Stimulated activated CD4-positive, alpha-beta T cell treated with anti-CD3 and anti-CD28 coated beads, Interleukin-2, amount 100 ng/mL, for 24 hours (primary cell): ENCODE measurements around the gene STAB1.

Experiments used
- DNase-seq, 2 donors: peaks; one replicate each; pipeline ENCODE4 v3.0.0-alpha.2; 2020

The STAB1 gene

DNA sequence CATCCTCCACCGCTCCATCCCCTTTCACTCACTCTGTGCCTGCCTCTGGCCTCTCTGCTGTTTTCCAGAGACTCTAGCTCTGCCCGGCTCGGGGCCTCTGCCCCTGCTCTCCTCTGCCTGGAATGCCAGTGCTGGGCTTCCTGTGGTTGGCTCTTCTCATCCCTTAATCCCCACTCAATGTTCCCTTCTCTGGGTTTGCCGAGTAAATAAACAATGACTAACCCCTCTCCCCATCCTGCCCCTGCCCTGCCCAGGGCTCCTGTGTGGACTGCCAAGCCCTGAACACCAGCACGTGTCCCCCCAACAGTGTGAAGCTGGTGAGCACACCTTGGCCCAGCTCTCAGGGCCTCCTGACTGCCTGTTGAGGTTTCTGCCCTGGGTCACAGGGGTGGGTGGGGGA is 12.2 kb downstream of the STAB1 start:
- DNase-seq, result no peak

DNA sequence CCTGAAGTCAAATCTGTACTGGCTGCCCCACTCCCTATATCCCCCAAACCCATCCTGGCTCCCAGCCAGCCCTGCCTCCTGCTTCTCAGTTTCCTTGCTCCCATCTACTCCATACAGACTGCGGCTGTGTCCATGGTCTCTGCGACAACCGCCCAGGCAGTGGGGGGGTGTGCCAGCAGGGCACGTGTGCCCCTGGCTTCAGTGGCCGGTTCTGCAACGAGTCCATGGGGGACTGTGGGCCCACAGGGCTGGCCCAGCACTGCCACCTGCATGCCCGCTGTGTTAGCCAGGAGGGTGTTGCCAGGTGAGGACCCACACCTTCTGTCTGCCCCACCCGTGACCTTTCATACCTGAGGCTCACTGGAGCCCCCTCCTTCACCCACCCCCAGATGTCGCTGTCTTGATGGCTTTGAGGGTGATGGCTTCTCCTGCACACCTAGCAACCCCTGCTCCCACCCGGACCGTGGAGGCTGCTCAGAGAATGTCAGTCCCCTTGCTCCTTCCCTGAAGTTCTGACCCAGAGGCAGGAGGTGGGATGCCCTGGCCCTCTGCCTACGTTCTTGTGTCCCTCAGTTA is 14.7 kb downstream of the STAB1 start:
- DNase-seq, result no peak

GRCh38 chr3:52511509-52511908 is 16.4 kb downstream of the STAB1 start:
- DNase-seq, result no peak

- no peak for DNase-seq
These were observed 17.0 kb downstream of the STAB1 start for GRCh38 chr3:52512105-52512504.

DNA sequence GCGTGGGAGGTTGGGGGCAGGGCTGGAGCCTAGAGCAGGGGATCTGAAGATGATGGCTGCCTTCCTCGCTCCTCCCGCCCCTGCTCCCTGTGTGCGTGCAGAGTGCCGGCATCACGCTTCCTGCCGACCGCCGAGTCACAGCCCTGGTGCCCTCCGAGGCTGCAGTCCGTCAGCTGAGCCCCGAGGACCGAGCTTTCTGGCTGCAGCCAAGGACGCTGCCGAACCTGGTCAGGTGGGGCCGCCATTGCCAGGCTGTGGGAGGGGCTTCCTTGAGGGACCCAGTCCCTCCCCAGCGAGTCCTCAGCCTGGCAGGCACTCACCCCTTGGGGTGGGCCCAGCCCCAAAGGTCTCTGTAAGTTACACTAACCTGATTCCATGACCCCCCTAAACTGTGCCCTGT is 17.6 kb downstream of the STAB1 start:
- DNase-seq, result no peak

GRCh38 chr3:52513281-52513680 is 18.1 kb downstream of the STAB1 start:
- DNase-seq, result no peak

DNA sequence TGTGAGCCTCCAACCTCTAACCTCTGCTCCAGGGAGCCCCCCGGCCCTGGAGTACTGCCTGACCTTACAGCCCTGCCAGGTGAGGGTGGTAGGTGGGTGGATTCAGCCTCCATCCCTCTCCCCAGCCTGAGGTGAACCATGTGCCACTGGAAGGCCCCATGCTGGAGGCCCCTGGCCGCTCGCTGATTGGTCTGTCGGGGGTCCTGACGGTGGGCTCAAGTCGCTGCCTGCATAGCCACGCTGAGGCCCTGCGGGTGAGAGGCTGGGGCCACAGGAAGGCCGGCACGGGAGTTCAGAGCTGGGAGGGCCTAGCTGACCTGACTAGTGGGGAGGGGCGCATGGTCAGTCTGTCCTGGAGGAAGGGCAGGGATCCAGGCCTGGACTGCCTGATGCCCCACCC is 19.4 kb downstream of the STAB1 start:
- DNase-seq, result no peak

- DNase-seq, result no peak
These were observed 20.1 kb downstream of the STAB1 start for GRCh38 chr3:52515192-52515591.

- DNase-seq, result no peak
These were observed 21.5 kb downstream of the STAB1 start for GRCh38 chr3:52516509-52517195.

GRCh38 chr3:52517796-52518722 is 22.9 kb downstream of the STAB1 start:
- DNase-seq, result no peak

- no peak for DNase-seq
These were observed 23.7 kb downstream of the STAB1 start for GRCh38 chr3:52518723-52519444.

DNA sequence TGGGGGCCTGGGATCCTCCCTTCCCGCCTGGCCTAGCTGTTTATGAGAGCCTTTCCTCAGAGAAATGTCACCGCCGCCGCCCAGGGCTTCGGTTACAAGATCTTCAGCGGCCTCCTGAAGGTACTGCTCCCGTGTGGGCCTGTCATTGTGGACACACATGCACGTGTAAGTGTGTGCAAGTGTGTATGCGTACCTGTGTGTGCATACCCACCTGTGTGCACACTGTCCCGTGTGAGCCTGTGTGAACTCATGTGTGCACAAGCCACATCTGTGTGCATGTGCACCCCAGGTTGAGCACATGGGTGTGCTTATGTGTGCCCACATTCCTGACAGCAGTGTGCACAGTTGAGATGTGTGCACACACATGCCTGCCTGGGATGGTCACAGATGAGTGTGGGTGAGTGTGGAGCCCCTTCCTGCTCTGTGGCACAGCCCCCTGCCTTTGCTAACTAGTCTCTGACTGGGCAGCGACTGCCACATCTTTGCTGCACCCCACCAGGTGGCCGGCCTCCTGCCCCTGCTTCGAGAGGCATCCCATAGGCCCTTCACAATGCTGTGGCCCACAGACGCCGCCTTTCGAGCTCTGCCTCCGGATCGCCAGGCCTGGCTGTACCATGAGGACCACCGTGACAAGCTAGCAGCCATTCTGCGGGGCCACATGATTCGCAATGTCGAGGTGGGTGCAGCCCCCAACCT is 24.5 kb downstream of the STAB1 start:
- DNase-seq, result no peak

DNA sequence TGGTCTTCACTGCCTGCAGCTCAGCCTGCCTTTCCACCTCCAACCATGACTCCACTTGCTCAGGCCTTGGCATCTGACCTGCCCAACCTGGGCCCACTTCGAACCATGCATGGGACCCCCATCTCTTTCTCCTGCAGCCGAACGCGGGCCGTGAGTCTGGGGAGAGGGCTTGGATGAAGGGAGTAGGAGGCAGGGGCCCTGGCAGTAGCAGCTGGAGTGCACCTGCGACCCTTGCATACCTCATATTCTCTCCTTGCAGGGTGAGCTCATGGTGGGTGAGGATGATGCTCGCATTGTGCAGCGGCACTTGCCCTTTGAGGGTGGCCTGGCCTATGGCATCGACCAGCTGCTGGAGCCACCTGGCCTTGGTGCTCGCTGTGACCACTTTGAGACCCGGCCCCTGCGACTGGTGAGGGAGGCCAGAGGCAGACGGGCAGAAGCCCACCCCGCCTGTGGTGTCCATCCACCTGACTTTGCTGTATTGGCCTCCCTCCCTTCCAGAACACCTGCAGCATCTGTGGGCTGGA is 25.1 kb downstream of the STAB1 start:
- no peak for DNase-seq

- DNase-seq, result no peak
These were observed 25.8 kb downstream of the STAB1 start for GRCh38 chr3:52520716-52521487.

DNA sequence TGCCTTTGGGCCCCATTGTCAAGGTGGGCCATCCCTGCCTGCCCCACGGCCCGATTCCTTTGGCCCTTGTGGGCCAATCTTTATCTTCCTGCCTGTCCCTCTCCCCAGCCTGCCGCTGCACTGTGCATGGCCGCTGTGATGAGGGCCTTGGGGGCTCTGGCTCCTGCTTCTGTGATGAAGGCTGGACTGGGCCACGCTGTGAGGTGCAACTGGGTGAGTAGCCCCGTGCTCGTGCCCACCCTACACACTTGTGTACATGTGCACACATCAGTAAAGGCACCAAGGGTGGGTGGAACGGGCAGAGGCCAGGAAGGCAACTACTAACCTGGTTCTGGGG is 26.3 kb downstream of the STAB1 start:
- no peak for DNase-seq

DNA sequence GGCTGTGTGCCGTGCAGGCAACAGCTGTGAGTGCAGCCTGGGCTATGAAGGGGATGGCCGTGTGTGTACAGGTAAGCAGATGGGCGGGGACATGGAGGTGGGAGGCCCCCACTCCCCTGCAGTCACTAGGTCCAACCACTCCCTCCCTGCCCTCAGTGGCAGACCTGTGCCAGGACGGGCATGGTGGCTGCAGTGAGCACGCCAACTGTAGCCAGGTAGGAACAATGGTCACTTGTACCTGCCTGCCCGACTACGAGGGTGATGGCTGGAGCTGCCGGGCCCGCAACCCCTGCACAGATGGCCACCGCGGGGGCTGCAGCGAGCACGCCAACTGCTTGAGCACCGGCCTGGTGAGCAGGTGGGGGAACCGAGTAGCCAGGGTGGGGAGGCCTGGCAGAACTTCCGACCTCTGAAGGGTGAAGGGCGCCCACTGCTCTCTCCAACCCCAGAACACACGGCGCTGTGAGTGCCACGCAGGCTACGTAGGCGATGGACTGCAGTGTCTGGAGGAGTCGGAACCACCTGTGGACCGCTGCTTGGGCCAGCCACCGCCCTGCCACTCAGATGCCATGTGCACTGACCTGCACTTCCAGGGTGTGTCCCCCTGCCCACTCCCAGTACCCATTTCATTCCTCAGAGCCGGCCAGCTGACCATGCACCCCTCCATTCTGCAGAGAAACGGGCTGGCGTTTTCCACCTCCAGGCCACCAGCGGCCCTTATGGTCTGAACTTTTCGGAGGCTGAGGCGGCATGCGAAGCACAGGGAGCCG is 26.9 kb downstream of the STAB1 start:
- no peak for DNase-seq

DNA sequence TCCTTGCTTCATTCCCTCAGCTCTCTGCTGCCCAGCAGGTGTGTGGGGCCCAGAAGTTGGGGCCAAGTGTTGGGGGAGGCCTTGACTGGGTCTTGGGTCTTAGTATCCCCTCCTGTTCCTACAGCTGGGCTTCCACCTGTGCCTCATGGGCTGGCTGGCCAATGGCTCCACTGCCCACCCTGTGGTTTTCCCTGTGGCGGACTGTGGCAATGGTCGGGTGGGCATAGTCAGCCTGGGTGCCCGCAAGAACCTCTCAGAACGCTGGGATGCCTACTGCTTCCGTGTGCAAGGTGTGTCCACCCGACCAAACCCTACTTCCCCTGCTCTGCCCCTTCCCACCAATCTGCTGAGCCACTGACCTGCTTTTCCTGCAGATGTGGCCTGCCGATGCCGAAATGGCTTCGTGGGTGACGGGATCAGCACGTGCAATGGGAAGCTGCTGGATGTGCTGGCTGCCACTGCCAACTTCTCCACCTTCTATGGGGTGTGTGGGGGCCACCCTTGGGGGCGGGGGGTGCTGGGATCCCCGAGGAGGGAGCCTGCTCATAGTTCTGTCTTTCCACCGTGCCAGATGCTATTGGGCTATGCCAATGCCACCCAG is 27.6 kb downstream of the STAB1 start:
- DNase-seq, result no peak

DNA sequence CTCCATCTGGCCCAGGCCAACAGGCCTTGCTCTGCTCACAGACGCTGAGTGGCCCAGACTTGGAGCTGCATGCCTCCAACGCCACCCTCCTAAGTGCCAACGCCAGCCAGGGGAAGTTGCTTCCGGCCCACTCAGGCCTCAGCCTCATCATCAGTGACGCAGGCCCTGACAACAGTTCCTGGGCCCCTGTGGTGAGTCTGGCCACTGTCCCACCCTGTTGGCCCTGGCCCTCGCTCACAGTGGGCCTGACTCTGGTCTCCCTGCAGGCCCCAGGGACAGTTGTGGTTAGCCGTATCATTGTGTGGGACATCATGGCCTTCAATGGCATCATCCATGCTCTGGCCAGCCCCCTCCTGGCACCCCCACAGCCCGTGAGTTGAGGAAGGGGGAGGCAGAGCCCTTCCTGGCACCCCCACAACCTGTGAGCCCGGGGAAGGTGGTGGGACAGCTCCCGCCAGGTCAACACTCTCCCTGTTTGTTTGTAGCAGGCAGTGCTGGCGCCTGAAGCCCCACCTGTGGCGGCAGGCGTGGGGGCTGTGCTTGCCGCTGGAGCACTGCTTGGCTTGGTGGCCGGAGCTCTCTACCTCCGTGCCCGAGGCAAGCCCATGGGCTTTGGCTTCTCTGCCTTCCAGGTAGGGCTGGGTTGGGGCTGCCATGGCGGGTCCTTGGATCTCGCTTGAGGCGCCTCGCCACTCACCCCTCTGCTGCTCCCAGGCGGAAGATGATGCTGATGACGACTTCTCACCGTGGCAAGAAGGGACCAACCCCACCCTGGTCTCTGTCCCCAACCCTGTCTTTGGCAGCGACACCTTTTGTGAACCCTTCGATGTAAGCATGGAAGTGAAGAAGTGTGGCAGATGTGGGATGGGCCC is 28.5 kb downstream of the STAB1 start:
- DNase-seq, result no peak

GRCh38 chr3:52524258-52524751 is 29.2 kb downstream of the STAB1 start:
- DNase-seq, result no peak
